Cerebellar nuclear complex (tissue), 1 donor: Measurements from ENCODE around the gene PRKN.
"Not testable (repeated sequence)": the region's sequence is repeated elsewhere in the genome, so short reads cannot be mapped to it uniquely, and the experiment has no call there.

ENCODE experiments used
- DNase-seq, 2 experiments: peaks; one replicate each; lab custom pipeline; 2025; lab: John Stamatoyannopoulos, UW

The PRKN gene

DNA sequence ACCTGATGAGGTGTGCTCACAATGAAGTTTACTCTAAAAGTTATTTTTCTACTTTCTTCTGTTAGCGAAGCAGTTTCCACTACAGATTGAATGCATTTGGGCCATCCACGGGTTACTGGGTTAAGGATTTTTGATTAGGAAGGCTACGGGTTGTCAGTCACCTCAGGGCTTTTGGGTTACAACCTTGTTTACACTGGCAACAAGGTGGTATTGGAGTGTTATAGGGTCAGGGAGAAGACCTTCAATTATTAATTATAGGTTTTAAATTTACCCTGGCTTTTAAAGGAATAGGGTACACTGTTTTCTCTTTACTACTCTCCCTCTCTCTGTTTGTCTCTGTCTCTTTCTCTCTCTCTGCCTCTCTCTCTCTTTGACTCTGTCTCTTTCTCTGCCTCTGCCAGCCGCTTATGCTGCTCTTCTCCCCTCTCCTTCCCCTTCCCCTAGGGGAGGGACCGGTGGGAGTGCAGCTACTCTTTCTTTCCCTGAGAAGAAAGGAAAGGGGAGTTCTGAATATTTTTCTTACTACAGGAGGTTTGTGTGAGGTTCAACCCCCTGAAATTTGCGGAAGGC lies 1413.5 kb downstream of the PRKN start:
- no peak for DNase-seq

DNA sequence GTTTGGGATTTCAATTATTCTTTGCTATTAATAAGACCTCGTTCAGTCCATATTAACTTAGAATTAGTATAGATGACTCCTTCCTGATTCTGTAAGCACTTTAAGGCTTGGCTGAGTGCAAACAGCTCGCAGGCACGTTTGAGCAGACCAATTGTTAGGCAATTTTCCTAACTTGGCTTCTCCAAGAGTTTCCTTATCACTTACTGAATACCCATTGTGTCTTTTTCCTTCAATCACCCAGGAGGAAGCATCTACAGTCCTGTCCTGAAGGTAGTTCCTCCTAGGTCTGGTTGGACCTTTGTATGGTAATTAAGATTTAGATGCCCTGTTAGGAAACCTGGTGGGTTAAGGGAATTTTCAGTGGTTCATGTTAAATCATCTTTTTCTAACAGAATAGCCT lies 1414.1 kb downstream of the PRKN start:
- not testable (repeated sequence) for DNase-seq

DNA sequence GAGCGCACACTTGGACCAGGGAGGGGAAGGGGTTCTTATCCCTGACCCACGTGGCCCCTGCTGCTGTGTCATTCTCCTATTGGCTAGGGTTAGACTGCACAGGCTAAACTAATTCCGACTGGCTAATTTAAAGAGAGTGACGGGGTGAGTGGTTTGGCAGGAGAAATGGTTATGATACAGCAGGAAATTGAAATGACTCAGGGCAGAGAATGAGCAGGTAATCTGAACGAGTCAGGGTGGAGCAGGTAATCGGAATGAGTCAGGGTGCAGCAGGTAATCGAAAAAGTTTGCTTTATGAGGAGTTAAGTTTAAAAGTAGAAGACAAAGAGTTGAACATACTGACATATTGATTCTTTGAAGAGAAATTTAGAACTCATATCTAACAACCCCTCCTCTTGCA lies 1417.8 kb downstream of the PRKN start:
- not testable (repeated sequence) for DNase-seq

- DNase-seq, result no peak
Observed at GRCh38 chr6:161308075-161308655, 1419.4 kb downstream of the PRKN start.

- DNase-seq, result no peak
Observed at GRCh38 chr6:161305860-161306259, 1421.7 kb downstream of the PRKN start.

DNA sequence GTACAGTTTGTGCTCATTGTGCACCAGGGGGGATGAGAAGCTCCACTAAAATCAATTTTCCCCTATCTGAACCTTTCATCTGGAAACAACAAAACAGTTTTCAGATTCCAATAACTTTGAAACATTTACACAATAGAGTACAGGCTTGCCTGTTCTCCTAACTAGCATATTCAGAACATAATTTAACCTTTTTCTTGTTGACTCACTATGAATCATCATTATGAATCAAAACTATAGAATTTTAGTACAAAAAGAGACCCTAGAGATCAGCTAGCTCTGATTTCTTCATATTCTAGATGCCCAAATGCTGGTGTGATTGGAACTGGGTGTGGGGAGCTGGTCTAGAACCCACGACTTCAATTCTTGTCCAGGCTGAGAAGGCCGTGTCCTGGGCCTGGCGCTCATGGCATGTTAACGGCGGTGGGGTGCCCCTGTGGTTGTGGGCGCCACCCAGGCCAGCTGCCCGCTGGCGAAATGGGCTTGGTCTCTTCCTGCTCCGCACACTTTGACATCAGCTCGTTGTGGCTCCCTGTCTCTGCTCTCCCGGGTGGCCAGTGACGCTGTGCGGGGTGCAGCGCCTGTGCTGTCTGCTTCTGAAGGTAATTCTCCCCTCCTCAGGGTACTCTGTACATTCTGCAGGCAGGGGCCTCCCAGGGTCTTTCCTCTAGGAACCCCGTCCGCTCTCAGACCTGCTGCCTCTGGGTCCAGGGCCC lies 1423.8 kb downstream of the PRKN start:
- DNase-seq, result no peak

DNA sequence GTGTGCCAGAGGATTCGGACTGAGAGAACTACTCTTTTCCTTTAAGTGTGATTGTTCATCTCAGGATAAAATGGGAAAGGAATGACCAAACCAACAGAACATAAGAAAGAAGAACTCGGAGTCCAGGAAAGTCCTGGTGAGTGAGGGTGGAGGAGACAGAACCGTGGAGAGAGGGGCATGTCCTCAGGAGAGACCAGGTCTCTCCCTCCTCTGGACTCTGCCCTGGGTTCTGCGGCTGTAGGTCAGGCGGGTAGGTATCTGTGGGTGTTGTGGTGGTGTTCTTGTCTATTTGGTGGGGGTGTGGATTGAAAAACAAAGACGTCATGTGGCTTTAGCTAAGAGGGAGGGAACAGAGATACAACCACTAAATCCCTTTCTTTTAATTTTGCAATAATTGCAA lies 1424.6 kb downstream of the PRKN start:
- no peak for DNase-seq

GRCh38 chr6:161301338-161301737 lies 1426.2 kb downstream of the PRKN start:
- DNase-seq, result no peak

GRCh38 chr6:161300823-161301222 lies 1426.7 kb downstream of the PRKN start:
- DNase-seq, result no peak

DNA sequence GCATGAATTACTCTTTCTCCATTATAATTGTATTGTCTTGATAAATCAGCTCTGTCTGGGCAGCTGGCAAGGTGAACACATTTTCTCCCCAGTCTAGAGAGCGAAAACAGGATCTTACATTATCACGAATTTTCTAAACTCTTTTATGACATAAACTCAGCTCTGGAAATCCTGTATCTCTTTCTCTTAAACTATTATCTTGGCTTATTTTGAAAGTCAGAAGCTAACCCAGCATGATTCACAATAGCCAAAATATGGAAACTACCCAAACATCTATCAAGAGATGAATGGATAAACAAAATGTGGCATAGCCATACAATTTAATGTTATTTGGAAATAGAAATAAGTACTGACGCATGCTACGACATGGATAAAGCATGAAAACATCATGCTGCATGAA lies 1427.8 kb downstream of the PRKN start:
- DNase-seq, result no peak
